ENCODE measurements around the gene ANKRD29.
"Not testable (repeated sequence)": the region's sequence is repeated elsewhere in the genome, so short reads cannot be mapped to it uniquely, and the experiment has no call there.

Gene ANKRD29

GRCh38 chr18:23583071-23583865 lies 79.4 kb downstream of the ANKRD29 start:
- no peak for DNase-seq (ENCODE audit: low read depth)

- DNase-seq (ENCODE audit: low read depth) = no peak
Observed at GRCh38 chr18:23580677-23581367, 81.9 kb downstream of the ANKRD29 start.

GRCh38 chr18:23578891-23579653 lies 83.6 kb downstream of the ANKRD29 start:
- no peak for DNase-seq (ENCODE audit: low read depth)

- no peak for DNase-seq (ENCODE audit: low read depth)
Observed at GRCh38 chr18:23578067-23578701, 84.5 kb downstream of the ANKRD29 start.

- not testable (repeated sequence) for DNase-seq (ENCODE audit: low read depth)
Observed at GRCh38 chr18:23577521-23577920, 85.2 kb downstream of the ANKRD29 start.

- DNase-seq (ENCODE audit: low read depth) = no peak
Observed at GRCh38 chr18:23575309-23575651, 87.4 kb downstream of the ANKRD29 start.

- no peak for DNase-seq (ENCODE audit: low read depth)
Observed at GRCh38 chr18:23574611-23575308, 88.0 kb downstream of the ANKRD29 start.

- no peak for DNase-seq (ENCODE audit: low read depth)
Observed at GRCh38 chr18:23573626-23574431, 88.9 kb downstream of the ANKRD29 start.

- DNase-seq (ENCODE audit: low read depth) = no peak
Observed at GRCh38 chr18:23573020-23573419, 89.7 kb downstream of the ANKRD29 start.

GRCh38 chr18:23572570-23572969 lies 90.1 kb downstream of the ANKRD29 start:
- no peak for DNase-seq (ENCODE audit: low read depth)

- DNase-seq (ENCODE audit: low read depth) = no peak
Observed at GRCh38 chr18:23572012-23572411, 90.7 kb downstream of the ANKRD29 start.

GRCh38 chr18:23570912-23571504 lies 91.7 kb downstream of the ANKRD29 start:
- DNase-seq (ENCODE audit: low read depth) = no peak

GRCh38 chr18:23569299-23570063 lies 93.2 kb downstream of the ANKRD29 start:
- no peak for DNase-seq (ENCODE audit: low read depth)

GRCh38 chr18:23568281-23569138 lies 94.2 kb downstream of the ANKRD29 start:
- no peak for DNase-seq (ENCODE audit: low read depth)

- DNase-seq (ENCODE audit: low read depth) = no peak
Observed at GRCh38 chr18:23567671-23568070, 95.0 kb downstream of the ANKRD29 start.

GRCh38 chr18:23565916-23566547 lies 96.7 kb downstream of the ANKRD29 start:
- DNase-seq (ENCODE audit: low read depth) = no peak

GRCh38 chr18:23563377-23564043 lies 99.2 kb downstream of the ANKRD29 start:
- DNase-seq (ENCODE audit: low read depth) = no peak

- no peak for DNase-seq (ENCODE audit: low read depth)
Observed at GRCh38 chr18:23560186-23560585, 102.5 kb downstream of the ANKRD29 start.
